GM19351 (cell line): ENCODE data around the gene AGMO.

ENCODE experiments used
- ATAC-seq: cut with Tn5 transposase; IDR thresholded peaks from one replicate; pipeline ENCODE4 v1.9.1; 2021; ENCODE audit warnings: mild to moderate bottlenecking, moderate library complexity; ENCODE audit not compliant: unreplicated experiment

Gene AGMO

DNA sequence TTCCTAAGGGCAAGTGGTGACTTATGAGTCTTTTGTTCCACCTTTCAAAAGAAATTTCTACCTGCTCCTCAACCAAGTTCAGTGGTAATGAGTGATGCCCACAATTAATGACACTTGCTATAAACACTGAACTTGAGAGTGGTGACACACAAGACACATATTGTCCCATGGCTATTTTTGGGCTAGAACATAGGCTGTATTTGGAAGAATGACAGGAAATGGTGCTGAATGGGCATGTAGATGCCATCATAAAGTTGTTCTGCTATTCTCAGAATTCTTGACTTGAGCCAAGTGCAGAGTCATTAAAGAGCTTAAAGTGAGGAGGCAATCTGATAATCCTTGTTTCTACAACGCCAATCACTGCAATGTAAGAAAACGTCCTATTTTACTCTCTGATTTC, 313.3 kb downstream of the AGMO start:
- ATAC-seq: no peak

DNA sequence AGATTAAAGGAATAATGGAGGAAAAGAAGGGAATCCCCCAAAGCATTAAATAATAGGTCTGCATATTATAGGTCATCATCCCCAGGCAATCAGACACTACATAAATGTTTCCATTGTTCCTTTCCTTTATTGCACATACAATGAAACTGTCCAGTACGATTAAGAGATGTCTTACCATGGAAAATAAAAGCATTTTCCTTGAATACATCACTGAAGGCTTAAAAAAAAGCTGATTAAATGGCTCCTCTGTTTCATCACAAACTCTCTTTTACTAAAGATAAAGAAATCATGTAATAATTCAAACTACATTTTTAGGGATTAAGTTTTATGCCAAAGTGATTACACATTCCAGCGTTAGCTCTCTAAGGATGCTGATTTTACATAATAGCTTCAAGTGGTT, 316.0 kb downstream of the AGMO start:
- no peak for ATAC-seq

DNA sequence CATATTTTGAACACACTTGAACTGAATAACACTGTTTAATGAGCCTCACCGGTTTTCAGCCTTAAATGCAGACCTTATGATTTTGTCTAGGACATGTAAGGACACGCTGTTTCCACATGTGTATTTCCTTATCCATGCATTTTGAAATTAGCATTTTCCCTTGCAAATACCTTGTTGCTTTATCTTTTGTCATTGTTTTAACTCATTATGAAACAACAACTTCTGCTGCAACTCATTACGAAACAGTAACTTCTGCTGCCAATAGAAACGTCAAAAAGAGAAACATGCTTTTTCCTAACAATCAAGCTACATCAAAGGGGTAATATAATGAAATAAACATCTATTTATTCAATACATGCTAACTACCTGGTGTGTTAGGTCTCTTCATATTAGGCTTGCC, 322.0 kb downstream of the AGMO start:
- ATAC-seq: no peak

DNA sequence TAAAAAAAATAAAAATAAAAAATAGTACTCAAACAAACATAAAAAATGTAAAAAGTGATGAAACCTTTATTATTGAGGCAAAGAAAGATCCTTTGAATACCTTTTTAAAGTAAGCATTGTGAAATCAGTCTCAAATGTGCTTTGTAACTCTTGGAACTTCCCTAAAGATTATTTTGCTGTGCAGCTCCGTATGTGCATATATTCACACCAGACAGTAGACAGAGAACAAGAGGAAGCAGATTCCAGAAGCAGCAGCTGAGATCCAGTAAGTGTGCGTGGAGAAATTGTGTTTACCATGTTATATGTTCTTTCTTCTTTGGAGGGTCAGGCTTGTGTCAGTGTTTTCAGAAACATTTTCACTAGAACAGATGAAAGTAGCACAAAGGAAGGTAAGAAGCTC, 324.9 kb downstream of the AGMO start:
- no peak for ATAC-seq

DNA sequence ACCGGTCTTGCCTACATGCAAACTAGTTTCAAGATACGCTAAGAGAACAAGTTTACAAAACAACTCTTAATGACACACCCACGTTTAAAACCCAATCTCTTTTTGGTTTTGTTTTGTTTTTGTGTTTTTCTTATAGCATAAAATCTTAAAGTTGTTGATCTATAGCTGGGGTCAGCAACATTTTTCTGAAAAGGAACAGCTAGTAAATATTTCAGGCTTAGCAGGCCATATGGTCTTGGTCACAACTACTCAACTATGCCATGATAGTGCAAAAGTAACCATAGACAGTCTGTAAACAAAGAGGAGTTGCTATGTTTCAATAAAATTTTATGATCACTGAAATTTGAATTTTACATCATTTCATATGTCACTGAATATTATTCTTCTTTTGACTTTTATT, 327.4 kb downstream of the AGMO start:
- no peak for ATAC-seq

DNA sequence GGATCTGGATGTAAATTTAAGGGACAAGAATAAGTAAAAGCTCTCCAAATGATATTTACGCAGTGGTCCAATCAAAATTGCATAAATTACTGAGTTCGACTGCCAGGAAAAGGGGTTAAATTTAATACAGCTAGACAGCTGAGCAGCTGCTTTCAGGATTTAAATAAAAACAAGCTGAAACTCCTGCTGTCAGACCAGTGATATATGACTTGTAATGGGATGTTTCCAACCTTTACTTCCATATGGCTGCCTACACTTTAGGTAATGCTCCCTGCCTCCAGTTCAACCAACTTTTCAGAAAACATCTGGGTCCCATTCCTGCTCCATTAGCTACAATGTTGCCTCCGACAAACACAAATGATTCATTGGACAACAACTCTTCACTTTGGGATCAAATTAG, 333.0 kb downstream of the AGMO start:
- no peak for ATAC-seq

DNA sequence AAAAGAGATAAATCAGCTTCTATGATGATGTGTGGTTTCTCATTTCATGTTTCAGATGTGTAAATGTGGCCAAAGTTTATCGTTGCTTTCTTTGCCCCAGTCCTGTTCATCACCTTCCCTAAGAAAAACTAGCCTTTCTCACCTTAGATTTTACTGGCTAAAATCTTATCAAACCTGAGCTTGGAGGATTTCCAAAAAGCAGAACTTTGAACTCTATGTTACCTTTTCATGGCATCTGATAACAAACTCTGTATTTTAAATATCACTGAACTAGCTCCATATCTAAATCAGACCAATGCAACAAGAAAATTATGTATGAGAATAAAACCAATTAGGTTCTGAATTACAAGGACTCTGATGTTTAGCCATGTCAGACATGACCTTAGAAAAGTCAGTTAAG, 335.8 kb downstream of the AGMO start:
- ATAC-seq: no peak

DNA sequence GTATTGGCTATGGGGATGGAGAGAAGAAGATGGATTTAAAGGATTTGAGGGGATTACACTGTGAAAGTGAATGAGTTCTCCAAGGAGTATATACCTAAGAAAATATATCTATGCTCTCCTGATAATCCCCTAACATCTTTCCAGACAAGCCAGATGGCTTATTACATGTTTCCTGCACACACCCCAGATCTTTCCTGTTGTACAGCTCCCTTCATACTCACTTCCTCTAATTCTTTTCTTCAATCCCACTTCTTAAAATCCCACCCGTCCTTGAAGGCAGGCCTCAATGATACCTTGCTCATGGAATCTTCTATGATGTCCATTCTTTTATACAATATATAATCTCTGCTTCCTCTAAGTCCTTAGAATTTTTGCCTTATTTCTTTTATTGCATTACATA, 342.1 kb downstream of the AGMO start:
- no peak for ATAC-seq

DNA sequence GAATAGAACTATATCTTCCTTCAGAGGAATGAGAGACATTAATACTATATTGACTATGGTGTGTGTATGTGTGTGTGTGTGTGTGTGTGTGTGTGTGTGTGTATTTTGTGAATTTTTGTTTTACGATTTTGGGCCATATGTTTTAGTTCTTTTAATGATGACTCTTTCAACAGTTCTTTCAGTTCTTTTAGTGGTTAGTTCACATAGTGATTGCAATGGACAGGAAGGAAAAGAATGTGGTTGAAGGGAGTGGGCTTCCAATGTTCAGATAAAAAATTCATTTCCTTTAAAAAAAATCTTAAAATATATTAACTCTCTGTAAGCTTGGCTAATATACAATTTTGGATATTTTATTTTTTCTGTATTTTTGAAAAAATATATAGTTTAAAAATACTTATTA, 343.6 kb downstream of the AGMO start:
- no peak for ATAC-seq

DNA sequence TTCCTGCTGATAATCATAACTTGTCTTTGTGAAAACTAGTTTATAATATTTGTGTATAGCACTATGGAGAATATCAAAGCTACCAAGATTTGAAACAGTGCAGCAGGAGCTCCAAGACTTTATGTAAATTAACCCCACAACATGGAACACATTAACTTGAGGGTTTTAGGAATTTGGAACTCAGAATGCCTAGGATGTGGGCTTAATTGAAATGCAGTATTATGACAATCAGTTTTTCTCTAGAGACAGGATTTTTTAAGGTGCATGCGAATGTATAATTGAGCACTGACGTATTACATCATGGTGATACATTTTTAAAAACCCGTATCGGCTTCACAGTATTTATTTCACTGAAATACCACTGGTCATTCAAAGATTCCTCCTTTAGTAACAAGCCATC, 346.2 kb downstream of the AGMO start:
- no peak for ATAC-seq

DNA sequence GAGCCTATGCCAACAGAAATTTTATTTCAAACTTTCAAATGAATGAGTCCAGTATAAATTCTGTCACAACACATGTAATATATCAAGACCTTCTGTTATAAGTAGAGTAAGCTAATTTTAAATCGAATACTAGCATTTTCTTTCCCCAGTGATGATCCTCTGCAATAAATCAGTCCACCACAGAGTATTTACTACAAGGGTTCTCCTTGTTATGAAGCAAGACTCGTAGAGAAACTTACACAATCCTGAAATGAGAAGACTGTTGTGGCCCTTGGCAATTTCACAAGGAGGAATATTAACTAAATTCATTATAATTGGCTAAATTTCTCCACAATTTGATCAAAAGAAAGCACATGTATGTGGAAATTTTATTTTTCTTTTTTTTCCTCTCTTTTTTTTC, 346.8 kb downstream of the AGMO start:
- ATAC-seq: no peak

DNA sequence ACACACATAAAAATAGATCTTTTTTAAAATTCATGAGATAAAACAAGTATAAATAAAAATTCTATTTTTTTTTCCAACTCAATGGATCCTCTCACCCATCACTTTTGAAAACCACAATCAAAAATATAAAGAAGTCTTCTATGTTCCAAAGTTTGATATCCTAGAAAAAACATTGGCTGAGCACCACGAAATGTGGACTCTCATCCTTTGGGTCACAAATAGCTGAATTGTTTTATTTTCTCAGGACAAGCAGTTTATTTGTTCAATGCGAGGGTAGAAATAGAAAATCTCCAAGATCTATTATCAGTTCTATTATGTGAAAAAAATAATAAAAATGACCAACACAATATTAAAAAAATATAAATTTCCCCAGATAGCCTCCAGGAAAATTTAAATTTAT, 348.7 kb downstream of the AGMO start:
- no peak for ATAC-seq

DNA sequence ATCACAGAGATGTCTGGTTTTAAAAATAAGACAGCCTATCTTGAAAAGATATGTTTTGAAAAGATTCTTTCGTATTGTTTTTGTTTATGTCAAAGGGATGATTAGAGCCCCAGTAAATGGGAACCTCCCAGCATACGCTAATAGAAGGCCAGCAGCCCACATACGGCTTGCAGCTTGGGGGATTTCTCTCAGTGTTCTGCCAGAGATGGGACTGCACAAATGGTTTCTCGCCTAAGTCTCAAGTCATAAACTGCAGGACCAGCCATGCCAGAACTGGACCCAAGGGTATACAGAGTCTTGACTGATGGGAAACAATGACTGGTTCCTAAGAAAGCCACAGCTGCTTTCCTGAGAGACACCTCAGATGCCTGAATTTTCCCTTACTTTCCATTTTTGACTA, 352.4 kb downstream of the AGMO start:
- no peak for ATAC-seq

DNA sequence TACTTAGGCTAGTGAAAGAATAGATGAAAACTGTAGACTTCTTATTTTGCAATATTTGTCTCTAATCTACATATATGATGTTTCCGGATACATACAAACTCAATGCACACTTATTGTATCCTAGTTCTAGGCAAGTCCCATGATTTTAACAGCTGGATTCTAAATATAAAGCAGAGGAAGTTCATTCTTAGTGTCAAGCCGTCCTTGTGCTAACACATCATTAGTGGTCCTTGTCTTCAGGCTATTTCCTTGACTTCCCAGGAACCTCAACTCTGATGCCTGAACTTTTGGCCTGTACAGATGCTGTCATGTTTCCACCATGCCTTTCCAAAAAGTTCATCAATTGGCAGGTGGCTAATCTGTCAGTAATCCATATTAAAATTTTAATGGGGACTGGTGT, 357.4 kb downstream of the AGMO start:
- ATAC-seq: no peak

DNA sequence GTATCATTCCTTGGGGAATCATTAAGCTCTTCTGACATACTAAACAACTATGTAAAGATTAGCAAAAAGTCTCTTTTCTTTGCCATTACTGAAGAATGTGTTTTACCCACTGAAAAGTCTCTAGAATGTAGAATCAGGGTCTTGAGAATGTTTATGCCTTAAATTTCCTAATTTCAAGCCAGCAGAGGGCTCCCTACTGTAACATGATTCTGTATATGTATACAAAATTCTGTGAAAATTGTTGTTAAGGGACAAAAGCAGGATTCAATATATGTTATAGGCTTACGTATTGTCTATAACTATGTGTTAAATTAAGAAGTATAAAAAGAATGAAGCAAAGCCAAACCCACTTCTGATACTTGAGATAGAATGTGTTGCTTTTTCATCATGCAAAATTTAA, 362.3 kb downstream of the AGMO start:
- ATAC-seq: no peak

DNA sequence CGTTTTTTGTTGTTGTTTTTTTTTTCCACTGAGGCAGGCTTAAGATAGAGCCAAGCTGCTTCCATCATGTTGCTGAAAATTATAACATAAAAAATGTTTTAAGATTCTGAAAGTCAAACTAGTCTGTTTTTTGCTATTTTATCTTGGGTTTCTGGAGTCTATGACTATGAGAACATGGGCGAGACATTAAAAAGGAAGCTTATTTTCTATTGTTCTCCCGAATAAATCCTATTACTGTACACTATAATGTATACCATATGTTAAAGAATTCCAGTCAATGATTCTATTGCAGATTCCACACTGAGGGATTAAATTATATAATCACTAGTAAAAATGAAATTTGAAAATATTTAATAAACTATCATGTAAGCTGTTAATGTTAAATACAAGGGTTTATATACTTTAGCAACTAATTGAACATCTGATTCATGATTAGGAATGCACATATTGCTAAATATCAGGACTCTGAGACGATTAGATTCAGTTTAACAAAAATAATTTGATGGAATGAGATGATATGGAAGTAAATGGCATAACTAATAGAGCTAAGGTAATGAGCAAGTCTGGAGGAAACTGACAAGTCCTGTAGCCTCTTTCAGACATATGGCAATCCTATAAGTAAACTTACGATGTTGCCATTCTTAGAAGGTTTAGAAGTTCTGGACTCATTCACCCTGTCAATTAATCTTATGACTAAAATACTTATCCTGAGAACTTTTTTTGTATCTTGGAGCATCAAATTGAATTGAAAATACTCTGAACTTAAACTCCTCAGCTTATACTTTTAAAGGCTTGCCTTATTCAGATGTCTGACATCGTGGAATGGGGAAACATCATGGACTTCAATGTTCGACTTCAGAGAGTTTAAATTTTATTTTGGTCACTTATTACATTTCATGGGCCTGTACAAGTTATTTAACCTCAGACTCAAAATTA, 364.5 kb downstream of the AGMO start:
- no peak for ATAC-seq

DNA sequence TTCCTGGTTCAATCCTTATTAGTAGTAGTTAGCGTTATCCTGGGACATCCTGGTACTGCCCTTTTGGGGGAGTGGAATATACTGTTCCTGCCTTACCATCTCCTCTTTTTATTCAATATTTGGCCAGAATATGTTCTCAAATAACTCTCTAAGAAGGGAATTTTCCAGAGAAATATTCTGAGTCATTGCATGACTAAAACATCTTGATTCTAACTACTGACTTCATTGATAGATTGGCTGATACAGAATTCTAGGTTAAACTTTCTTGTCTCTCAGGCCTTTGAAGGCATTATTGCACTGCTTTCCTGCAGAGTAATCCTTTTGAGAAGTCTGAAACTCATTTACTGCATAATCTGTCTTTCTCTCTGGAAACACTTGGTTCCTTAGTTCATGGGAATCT, 383.8 kb downstream of the AGMO start:
- no peak for ATAC-seq

DNA sequence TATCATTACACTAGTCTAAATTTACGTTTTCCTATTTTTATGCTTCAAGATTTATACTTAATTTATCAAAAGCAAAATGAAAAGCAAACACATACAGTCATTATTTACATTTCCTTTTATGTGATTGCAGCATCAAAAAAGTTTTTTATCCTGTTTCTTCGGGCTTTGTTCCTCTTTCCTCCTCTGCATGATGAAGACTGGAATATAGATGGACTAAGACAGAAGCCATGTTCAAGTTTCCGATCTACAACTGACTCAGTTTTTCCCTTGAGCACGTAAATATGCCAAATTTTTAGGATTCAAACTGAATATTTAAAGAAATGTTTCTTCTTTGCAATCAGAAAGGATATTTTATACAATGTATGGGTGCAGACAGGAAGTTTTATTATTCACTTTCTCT, 385.7 kb downstream of the AGMO start:
- no peak for ATAC-seq

DNA sequence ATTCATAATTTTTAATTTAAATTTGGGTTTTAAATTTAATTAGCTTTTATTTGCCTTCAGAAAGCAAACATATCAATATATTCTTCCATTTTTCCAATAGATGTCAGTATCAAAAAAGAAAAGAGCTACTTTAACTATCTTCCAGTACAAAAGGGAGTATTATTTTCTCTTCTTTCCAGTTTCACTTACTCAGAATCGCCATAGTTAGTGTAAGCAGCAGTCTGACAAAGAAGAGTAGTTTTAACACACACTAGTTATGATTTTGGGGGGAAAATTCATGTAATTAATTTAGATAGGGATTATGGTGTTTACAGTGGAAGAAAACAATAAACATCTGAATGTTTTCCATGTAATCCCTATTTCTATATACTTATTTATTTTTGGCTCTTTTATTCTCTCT, 386.7 kb downstream of the AGMO start:
- no peak for ATAC-seq

DNA sequence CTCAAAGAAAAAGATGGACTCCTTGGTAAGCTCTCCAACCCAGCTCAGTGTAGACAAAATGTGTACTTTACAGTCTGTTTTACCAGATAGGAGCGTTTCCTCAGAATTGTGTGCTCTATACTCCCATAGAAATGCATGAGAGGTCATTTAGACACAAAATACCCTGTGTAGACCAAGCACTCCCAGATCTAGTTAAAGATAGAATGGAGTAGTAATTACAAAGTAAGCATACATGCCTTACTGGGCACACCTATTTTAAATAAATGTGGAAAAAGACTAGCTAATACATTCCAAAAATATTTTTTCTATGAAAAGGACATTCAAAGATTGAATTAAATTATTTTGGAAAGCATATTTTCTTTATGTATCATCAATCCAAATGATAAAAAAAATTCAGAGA, 387.3 kb downstream of the AGMO start:
- no peak for ATAC-seq

DNA sequence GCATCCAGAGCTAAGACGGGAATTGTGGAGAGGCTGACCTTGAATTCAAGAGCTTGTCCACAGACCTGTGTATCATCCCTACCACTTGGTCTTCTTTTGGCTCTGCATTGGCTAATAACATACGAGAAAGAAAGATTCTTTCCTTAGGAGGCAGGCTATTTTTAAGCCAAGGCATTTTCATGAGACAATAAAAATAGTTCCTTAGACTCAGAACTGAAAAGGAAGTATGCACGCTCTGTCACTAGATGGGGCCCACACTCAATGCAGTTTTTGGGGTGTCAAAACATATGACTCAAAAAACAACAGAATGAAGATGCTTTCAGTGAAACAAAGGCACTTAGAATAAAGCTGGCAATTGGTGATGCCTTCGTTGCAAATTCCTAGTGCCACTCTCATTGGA, 393.3 kb downstream of the AGMO start:
- no peak for ATAC-seq

DNA sequence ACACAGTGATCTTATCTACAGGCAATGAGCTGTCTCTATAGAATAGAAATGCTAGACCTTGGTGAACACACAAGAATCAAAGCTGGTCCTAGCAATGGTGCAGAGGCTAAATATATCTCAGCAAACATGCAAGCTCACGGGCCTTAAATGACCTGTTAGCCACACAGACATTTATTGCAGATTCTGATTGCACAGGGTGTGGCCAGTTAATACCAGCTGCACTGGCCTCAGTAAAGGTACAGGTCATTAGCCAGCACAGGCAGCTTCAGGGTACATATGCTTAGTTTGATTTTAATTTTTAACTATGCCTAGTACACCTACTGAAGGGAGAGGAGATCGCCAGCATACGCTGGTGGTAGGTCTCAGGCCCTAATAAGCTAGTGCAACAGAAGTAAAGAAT, 393.9 kb downstream of the AGMO start:
- ATAC-seq: no peak

DNA sequence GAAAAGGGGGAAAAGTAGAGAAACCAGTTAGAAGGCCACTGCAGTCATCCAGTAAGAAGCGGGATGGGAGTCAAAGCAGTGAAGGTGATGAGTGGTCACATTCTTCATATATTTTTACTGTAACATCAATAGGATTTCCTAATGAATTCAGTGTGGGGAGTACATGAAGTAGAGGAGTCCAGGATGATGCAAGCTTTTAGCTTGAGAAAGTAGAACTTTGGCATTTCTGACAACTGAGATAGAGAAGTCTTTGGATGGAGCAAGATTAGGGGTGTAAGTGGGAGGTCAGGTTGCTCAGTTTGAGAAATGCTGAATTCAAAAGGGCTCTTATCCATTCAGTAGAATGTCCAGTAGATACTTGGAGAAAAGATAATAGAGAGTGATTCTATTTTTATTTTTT, 395.2 kb downstream of the AGMO start:
- no peak for ATAC-seq
